ENCODE results near the gene DEPDC1B. TPM values are rescaled to one million over a fixed set of nuclear protein-coding genes. Genes with fewer than 3 reads are reported as not detected.

The DEPDC1B gene
- total and polyA plus RNA-seq, 2 of the 8 experiments (the other 6 are each of a cell fraction or from before 2014, with no cell fraction given) = 30.8 to 67.4 TPM

DNA sequence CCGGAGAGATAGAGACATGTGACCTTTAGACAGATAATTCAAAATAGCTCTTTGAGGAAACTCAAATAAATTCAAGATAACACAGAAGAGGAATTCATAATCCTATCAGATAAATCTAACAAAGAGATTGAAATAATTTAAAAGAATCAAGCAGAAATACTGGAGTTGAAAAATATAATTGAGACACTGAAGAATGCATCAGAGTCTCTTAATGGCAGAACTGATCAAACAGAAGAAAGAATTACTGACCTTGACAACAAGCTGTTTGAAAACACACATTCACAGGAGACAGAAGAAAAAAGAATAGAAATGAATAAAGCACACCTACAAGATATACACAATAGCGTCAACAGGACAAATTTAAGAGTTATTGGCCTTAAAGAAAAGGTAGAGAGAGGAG, 40.4 kb upstream of the DEPDC1B start:
- no peak overlapping the region for H3K56ac ChIP-seq (replicated peaks; ENCODE audit: insufficient read length, low read depth, low read length)
- H3K4ac ChIP-seq (replicated peaks; ENCODE audit: insufficient read length, low read depth, low read length) = no peak overlapping the region
- H3K4me1 ChIP-seq (replicated peaks in 1 of 4; ENCODE audit: control insufficient read depth in 3 of 4, insufficient read depth in 4 of 4, low read length in 3 of 4) = no peaks in the 10 kb centered on the region
- H3K23ac ChIP-seq (ENCODE audit: insufficient read length) = no peak overlapping the region
- H3K9me3 ChIP-seq (ENCODE audit: insufficient read depth in 2 of 2, low read depth in 1 of 2, low read length in 1 of 2) = no peaks in the 10 kb centered on the region
- no peak overlapping the region for H3K4me2 ChIP-seq (ENCODE audit: insufficient read depth in 1 of 2, low read depth in 2 of 2, low read length in 2 of 2)
- H2AFZ ChIP-seq (ENCODE audit: low read length) = no peak overlapping the region
- no peak overlapping the region for H3K9ac ChIP-seq (replicated peaks in 1 of 4; ENCODE audit: extremely low read depth in 1 of 4, low read depth in 3 of 4, low read length in 3 of 4)
- H2BK120ac ChIP-seq (replicated peaks; ENCODE audit: low read depth, low read length) = no peak overlapping the region
- H4K20me1 ChIP-seq (replicated peaks in 1 of 2; ENCODE audit: control insufficient read depth in 1 of 2, insufficient read depth in 2 of 2, low read length in 2 of 2) = no peaks in the 10 kb centered on the region
- POLR2A ChIA-PET (ENCODE audit: partially characterized antibody) = no interaction called here
- no peak overlapping the region for H2BK12ac ChIP-seq (ENCODE audit: low read depth, low read length)
- no peak overlapping the region for H2AK5ac ChIP-seq (ENCODE audit: low read depth, low read length)
- no peak overlapping the region for H4K91ac ChIP-seq (replicated peaks; ENCODE audit: insufficient read length, low read length)
- no peaks in the 10 kb centered on the region for H3K36me3 ChIP-seq (ENCODE audit: control insufficient read depth in 2 of 4, insufficient read depth in 4 of 4, low read length in 3 of 4)
- FAIRE-seq (no peak), DNase-seq (ENCODE audit: low read depth in 1 of 2, low spot score in 2 of 2) (no peak)
- no peak overlapping the region for H2BK5ac ChIP-seq (ENCODE audit: low read depth, low read length)
- WGBS, 2 experiments (ENCODE audit: extremely low coverage in 1 of 2, insufficient coverage in 1 of 2, insufficient read length in 1 of 2, insufficient replicate concordance in 2 of 2, low coverage in 1 of 2, low lambda C conversion rate in 2 of 2, missing lambda C conversion rate in 1 of 2) = 92% methylated on average over 2 of the region's 2 CpGs; no CpG with 5 or more reads in 1 of the 2 experiments
- no peaks in the 10 kb centered on the region for H3K79me2 ChIP-seq (ENCODE audit: control insufficient read depth in 1 of 2, insufficient read depth in 2 of 2, low read length in 2 of 2)
- no peaks in the 10 kb centered on the region for H3K23me2 ChIP-seq (ENCODE audit: low read depth, low read length)
- H3K79me1 ChIP-seq (ENCODE audit: low read depth, low read length) = no peaks in the 10 kb centered on the region
- peaks cover 0 to 3% (median 2%) of the 10 kb centered on the region in 4 experiments; a peak in 1 of 7 replicates for H3K27me3 ChIP-seq (replicated peaks in 1 of 4; ENCODE audit: control insufficient read depth in 3 of 4, extremely low read depth in 1 of 4, insufficient read depth in 3 of 4, low read length in 3 of 4)
- no peak overlapping the region for H2BK20ac ChIP-seq (ENCODE audit: low read length)
- no peak overlapping the region for H2BK15ac ChIP-seq (ENCODE audit: low read length)
- no peak overlapping the region for H4K5ac ChIP-seq (ENCODE audit: insufficient read length, low read depth, low read length)
- no peak overlapping the region for H3K4me3 ChIP-seq (ENCODE audit: extremely low read depth in 1 of 4, insufficient read depth in 2 of 4, low read depth in 3 of 4, low read length in 4 of 4)
- no peak overlapping the region for H4K8ac ChIP-seq (ENCODE audit: extremely low read depth, insufficient read depth, low read length)
- no peak overlapping the region for H3K18ac ChIP-seq (ENCODE audit: extremely low read depth, low read length)
- no peak overlapping the region for H3K14ac ChIP-seq (ENCODE audit: insufficient read length)
- CTCF ChIA-PET (ENCODE audit: partially characterized antibody) = interaction anchor here (0.6 to 1.0 kb wide), 2 partner anchors 49 to 55 kb away, joined by 3 to 4 read pairs; no protein-coding TSS in a partner anchor
- H3K27ac ChIP-seq (ENCODE audit: low read depth, low read length) = no peak overlapping the region
- TF ChIP-seq RXRA (IDR thresholded peaks at IDR 0.05; ENCODE audit: insufficient read depth, low read depth, low read length) (no peak), TEAD4 (IDR thresholded peaks at IDR 0.05; ENCODE audit: low read depth, low read length) (no peak), HDAC6 (IDR thresholded peaks at IDR 0.05; ENCODE audit: low read depth, low read length) (no peak), BACH1 (IDR thresholded peaks at IDR 0.05; ENCODE audit: low read length) (no peak), POLR2AphosphoS5 (IDR thresholded peaks at IDR 0.05; ENCODE audit: low read depth, low read length) (no peak), BCL11A (IDR thresholded peaks at IDR 0.05; ENCODE audit: low read depth in 2 of 2, low read length in 2 of 2) (no peak), TAF7 (optimal IDR thresholded peaks at IDR 0.05; ENCODE audit: borderline replicate concordance, low read depth, low read length) (no peak), ZNF274 (IDR thresholded peaks at IDR 0.05; ENCODE audit: borderline replicate concordance, extremely low read depth, low read length) (no peak), CEBPB (IDR thresholded peaks at IDR 0.05; ENCODE audit: low read depth, low read length) (no peak), SP4 (IDR thresholded peaks at IDR 0.05; ENCODE audit: low read length) (no peak), KDM1A (IDR thresholded peaks at IDR 0.05; ENCODE audit: borderline replicate concordance, low read length) (no peak), KDM4A (IDR thresholded peaks at IDR 0.05; ENCODE audit: low read depth, low read length, severe bottlenecking) (no peak), TAF1 (IDR thresholded peaks at IDR 0.05; ENCODE audit: low read depth, low read length) (no peak)
- TF ChIP-seq, protein P1, sequence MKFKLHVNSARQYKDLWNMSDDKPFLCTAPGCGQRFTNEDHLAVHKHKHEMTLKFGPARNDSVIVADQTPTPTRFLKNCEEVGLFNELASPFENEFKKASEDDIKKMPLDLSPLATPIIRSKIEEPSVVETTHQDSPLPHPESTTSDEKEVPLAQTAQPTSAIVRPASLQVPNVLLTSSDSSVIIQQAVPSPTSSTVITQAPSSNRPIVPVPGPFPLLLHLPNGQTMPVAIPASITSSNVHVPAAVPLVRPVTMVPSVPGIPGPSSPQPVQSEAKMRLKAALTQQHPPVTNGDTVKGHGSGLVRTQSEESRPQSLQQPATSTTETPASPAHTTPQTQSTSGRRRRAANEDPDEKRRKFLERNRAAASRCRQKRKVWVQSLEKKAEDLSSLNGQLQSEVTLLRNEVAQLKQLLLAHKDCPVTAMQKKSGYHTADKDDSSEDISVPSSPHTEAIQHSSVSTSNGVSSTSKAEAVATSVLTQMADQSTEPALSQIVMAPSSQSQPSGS (IDR thresholded peaks at IDR 0.05; ENCODE audit: low read length) = no peak

Data from H1 (cell line).